MM.1S (cell line): ENCODE results near the gene DIS3L2.

ENCODE experiments used
- DNase-seq: peaks from one replicate; pipeline ENCODE4 v3.0.0-alpha.2; 2015
- H2AFZ ChIP-seq: fragments of 300-600 bp; sonication (generic); 2 replicates; pipeline ENCODE4 v1.6.0; 2016; ENCODE audit warnings: antibody characterized with exemption, low read length
- H3F3A ChIP-seq: fragments of 300-600 bp; sonication (generic); 2 replicates; pipeline ENCODE4 v1.6.1; 2016; ENCODE audit warnings: mild to moderate bottlenecking, antibody characterized with exemption, low read length, moderate library complexity, mixed read lengths; ENCODE audit not compliant: insufficient read depth
- H3K27ac ChIP-seq: fragments of 300-600 bp; sonication (generic); 2 replicates; pipeline ENCODE4 v1.5.1; 2016; ENCODE audit warnings: mild to moderate bottlenecking, low read length
- H3K27me3 ChIP-seq: fragments of 300-600 bp; sonication (generic); replicated peaks from 2 replicates; pipeline ENCODE4 v1.6.0; 2016; ENCODE audit warnings: low read length; ENCODE audit not compliant: insufficient read depth
- H3K36me3 ChIP-seq: fragments of 300-600 bp; sonication (generic); replicated peaks from 2 replicates; pipeline ENCODE4 v1.6.1; 2016; ENCODE audit warnings: mild to moderate bottlenecking, low read length, mixed read lengths; ENCODE audit not compliant: insufficient read depth
- H3K4me1 ChIP-seq: fragments of 300-600 bp; sonication (generic); 2 replicates; pipeline ENCODE4 v1.6.1; 2016; ENCODE audit warnings: low read length, mixed read lengths
- H3K4me2 ChIP-seq: fragments of 300-600 bp; sonication (generic); 2 replicates; pipeline ENCODE4 v1.6.0; 2016; ENCODE audit warnings: low read depth, low read length
- H3K4me3 ChIP-seq: fragments of 300-600 bp; sonication (generic); 2 replicates; pipeline ENCODE4 v1.5.1; 2016; ENCODE audit warnings: low read length, mixed read lengths
- H3K79me2 ChIP-seq: fragments of 300-600 bp; sonication (generic); 2 replicates; pipeline ENCODE4 v1.6.1; 2016; ENCODE audit warnings: mixed run types, low read length, mixed read lengths
- H3K9ac ChIP-seq: fragments of 300-600 bp; sonication (generic); 2 replicates; pipeline ENCODE4 v1.6.1; 2016; ENCODE audit warnings: low read length, mixed read lengths
- H3K9me2 ChIP-seq: fragments of 300-600 bp; sonication (generic); replicated peaks from 2 replicates; pipeline ENCODE4 v1.6.1; 2016; ENCODE audit warnings: mild to moderate bottlenecking, low read length, mixed read lengths; ENCODE audit not compliant: insufficient read depth
- H3K9me3 ChIP-seq: fragments of 300-600 bp; sonication (generic); replicated peaks from 2 replicates; pipeline ENCODE4 v1.6.1; 2016; ENCODE audit warnings: mild to moderate bottlenecking, low read length, mixed read lengths; ENCODE audit not compliant: insufficient read depth
- H4K20me1 ChIP-seq: fragments of 300-600 bp; sonication (generic); 2 replicates; pipeline ENCODE4 v1.6.1; 2016; ENCODE audit warnings: mild to moderate bottlenecking, low read length, moderate library complexity, mixed read lengths; ENCODE audit not compliant: insufficient read depth
- EZH2 ChIP-seq: fragments of 300-600 bp; sonication (generic); optimal IDR thresholded peaks from 2 replicates; pipeline ENCODE3; 2017; ENCODE audit warnings: low read depth, mild to moderate bottlenecking, antibody characterized with exemption, low read length, mixed read lengths
- EZH2phosphoT487 ChIP-seq: fragments of 300-600 bp; sonication (generic); IDR thresholded peaks from 2 replicates; pipeline ENCODE4 v1.6.1; 2018; ENCODE audit warnings: antibody characterized with exemption, low read length
- TF ChIP-seq, protein P1 (sequence below): fragments of 300-600 bp; sonication (generic); IDR thresholded peaks from 2 replicates; pipeline ENCODE4 v1.5.1; 2016; ENCODE audit warnings: antibody characterized with exemption, low read length, mixed read lengths

The DIS3L2 gene

DNA sequence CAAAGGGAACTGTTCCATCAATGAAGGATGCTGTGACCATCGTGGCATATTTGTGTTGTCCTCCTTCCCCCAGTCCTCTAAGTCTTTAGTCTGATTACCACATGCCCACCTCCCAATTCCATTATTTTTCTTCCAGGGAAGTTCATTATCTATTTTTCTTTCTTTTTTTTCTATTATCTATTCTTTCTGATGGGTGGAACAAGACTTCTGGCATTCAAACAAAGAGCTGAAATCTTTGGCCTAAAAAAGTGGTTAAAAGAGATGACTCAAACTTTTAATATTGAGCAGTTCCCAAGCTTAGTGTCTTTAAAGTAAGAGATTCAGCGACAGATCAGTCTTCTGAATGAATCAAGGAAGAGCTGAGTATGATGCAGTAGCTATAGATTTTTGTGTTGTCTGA lies 66.6 kb downstream of the DIS3L2 start:
- DNase-seq = no peak
- Histone ChIP-seq H3K9ac (no peak overlapping the region), H3K27me3 (no peaks in the 10 kb centered on the region), H3K9me2 (no peaks in the 10 kb centered on the region), H3K27ac (no peak overlapping the region), H3K4me2 (peak overlapping the region; percentile 61; the same call in 1 of the 2 replicates), H2AFZ (no peak overlapping the region), H3K4me3 (no peak overlapping the region), H3F3A (peaks cover 25% of the 10 kb centered on the region), H3K36me3 (peaks cover 6% of the 10 kb centered on the region), H4K20me1 (no peaks in the 10 kb centered on the region), H3K79me2 (peaks cover 8% of the 10 kb centered on the region; the same call in 1 of the 2 replicates), H3K4me1 (peaks cover 45% of the 10 kb centered on the region), H3K9me3 (no peaks in the 10 kb centered on the region)
- TF ChIP-seq, protein P1, sequence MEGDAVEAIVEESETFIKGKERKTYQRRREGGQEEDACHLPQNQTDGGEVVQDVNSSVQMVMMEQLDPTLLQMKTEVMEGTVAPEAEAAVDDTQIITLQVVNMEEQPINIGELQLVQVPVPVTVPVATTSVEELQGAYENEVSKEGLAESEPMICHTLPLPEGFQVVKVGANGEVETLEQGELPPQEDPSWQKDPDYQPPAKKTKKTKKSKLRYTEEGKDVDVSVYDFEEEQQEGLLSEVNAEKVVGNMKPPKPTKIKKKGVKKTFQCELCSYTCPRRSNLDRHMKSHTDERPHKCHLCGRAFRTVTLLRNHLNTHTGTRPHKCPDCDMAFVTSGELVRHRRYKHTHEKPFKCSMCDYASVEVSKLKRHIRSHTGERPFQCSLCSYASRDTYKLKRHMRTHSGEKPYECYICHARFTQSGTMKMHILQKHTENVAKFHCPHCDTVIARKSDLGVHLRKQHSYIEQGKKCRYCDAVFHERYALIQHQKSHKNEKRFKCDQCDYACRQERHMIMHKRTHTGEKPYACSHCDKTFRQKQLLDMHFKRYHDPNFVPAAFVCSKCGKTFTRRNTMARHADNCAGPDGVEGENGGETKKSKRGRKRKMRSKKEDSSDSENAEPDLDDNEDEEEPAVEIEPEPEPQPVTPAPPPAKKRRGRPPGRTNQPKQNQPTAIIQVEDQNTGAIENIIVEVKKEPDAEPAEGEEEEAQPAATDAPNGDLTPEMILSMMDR = no peak

DNA sequence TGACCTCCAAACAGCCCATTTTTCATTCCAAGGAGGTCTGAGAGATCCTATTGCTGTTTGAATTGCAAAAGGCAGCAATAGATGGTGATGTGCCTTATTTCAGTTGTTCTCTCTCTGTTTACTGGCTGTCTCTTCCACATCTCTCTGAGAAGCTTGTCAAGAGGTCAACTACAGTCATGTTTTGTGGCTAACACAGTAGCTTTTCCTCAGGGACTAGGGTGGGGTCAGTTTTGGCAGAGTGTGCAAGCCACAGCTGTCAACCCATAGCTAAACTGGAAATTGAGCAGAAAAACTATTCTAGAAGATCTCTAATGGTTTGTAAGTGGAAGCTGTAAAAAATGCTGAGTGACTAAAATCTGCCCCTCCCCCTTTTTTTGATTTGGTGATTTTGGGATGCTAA lies 67.1 kb downstream of the DIS3L2 start:
- Histone ChIP-seq H3K9me2 (no peaks in the 10 kb centered on the region), H3F3A (peaks cover 25% of the 10 kb centered on the region), H3K4me3 (no peak overlapping the region), H2AFZ (no peak overlapping the region), H3K4me2 (peak overlapping the region; percentile 12; the same call in 1 of the 2 replicates), H3K4me1 (peaks cover 45% of the 10 kb centered on the region), H3K27me3 (no peaks in the 10 kb centered on the region), H3K9ac (no peak overlapping the region), H3K27ac (peak overlapping the region; percentile 6; the same call in 1 of the 2 replicates), H4K20me1 (no peaks in the 10 kb centered on the region), H3K79me2 (peaks cover 8% of the 10 kb centered on the region; the same call in 1 of the 2 replicates), H3K9me3 (no peaks in the 10 kb centered on the region), H3K36me3 (peaks cover 6% of the 10 kb centered on the region)
- no peak for TF ChIP-seq EZH2
- TF ChIP-seq, protein P1 = no peak
- no peak for TF ChIP-seq EZH2phosphoT487
- DNase-seq = peak; percentile 42

DNA sequence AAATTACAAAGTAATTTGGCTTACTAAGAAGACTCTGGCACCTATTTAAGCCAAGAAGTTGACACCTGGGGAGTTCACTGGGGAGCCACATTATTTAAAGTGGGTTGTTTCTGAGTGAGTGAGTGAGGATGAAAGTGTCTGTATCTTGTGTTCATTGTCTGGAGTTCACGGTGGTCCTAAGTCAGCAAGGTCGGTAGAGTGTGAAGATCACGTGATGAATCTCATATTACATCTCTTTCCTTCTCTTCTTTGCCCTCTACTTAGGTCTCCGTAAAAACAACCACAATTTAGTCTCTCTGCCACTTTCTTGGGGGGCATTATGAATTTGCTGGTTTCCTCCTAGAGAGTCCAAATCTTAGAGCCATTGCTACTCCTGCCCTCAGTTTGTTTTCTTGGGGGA lies 67.8 kb downstream of the DIS3L2 start:
- H3K27me3 ChIP-seq = no peaks in the 10 kb centered on the region
- peaks cover 25% of the 10 kb centered on the region for H3F3A ChIP-seq
- no peaks in the 10 kb centered on the region for H4K20me1 ChIP-seq
- H3K79me2 ChIP-seq = peaks cover 8% of the 10 kb centered on the region; the same call in 1 of the 2 replicates
- DNase-seq = no peak
- no peak for TF ChIP-seq EZH2
- no peak for TF ChIP-seq EZH2phosphoT487
- TF ChIP-seq, protein P1 = no peak
- no peak overlapping the region for H2AFZ ChIP-seq
- H3K36me3 ChIP-seq = peaks cover 6% of the 10 kb centered on the region
- H3K9ac ChIP-seq = no peak overlapping the region
- H3K4me3 ChIP-seq = no peak overlapping the region
- H3K4me1 ChIP-seq = peaks cover 45% of the 10 kb centered on the region
- H3K9me3 ChIP-seq = no peaks in the 10 kb centered on the region
- H3K9me2 ChIP-seq = no peaks in the 10 kb centered on the region
- no peak overlapping the region for H3K4me2 ChIP-seq
- no peak overlapping the region for H3K27ac ChIP-seq
